H1 (cell line): Measurements from ENCODE around the gene GPR176. TPM values are rescaled to one million over a fixed set of nuclear protein-coding genes. Genes with fewer than 3 reads are reported as not detected.
A peak's percentile ranks its signal among the peaks of the same experiment; 100 is the strongest.

Experiments
- ASH2L ChIP-seq: fragments of 200-600, 300-600 bp; sonication (generic); IDR thresholded peaks from one replicate; pipeline ENCODE4 v1.7.1; 2017; ENCODE audit warnings: low read length
- BCL11A ChIP-seq, 2 experiments: IDR thresholded peaks; one replicate each; pipeline ENCODE4 v1.6.1; 2011; ENCODE audit warnings: low read depth in 2 of 2, low read length in 2 of 2, mild to moderate bottlenecking in 2 of 2
- BRCA1 ChIP-seq: IDR thresholded peaks from 2 replicates; pipeline ENCODE4 v1.6.1; 2012; ENCODE audit warnings: low read depth, low read length, improper control_type of control experiment
- CBX8 ChIP-seq: fragments of 300-800, 300-1000 bp; sonication (generic); IDR thresholded peaks from 2 replicates; pipeline ENCODE4 v1.7.1; 2016; ENCODE audit warnings: low read depth, low read length, borderline replicate concordance
- CHD1 ChIP-seq: IDR thresholded peaks from 2 replicates; pipeline ENCODE4 v1.6.1; 2012; ENCODE audit warnings: low read depth, low read length, improper control_type of control experiment
- CHD2 ChIP-seq: IDR thresholded peaks from 2 replicates; pipeline ENCODE4 v1.6.1; 2012; ENCODE audit warnings: low read length, improper control_type of control experiment
- CREB1 ChIP-seq: IDR thresholded peaks from 2 replicates; pipeline ENCODE4 v1.6.1; 2012; ENCODE audit warnings: inconsistent platforms
- CTBP2 ChIP-seq: IDR thresholded peaks from 2 replicates; pipeline ENCODE4 v1.7.0; 2011; ENCODE audit warnings: borderline replicate concordance, mild to moderate bottlenecking, moderate library complexity, mixed read lengths, low read length; ENCODE audit not compliant: insufficient read depth, insufficient read length
- KDM4A ChIP-seq: IDR thresholded peaks from one replicate; pipeline ENCODE4 v1.7.1; 2012; ENCODE audit warnings: low read depth, mild to moderate bottlenecking, moderate library complexity, low read length, inconsistent platforms; ENCODE audit not compliant: severe bottlenecking
- PHF8 ChIP-seq: fragments of 200-600 bp; sonication (generic); conservative IDR thresholded peaks from 2 replicates; pipeline ENCODE4 v1.7.1; 2012; ENCODE audit warnings: low read depth, mild to moderate bottlenecking, inconsistent platforms, low read length, moderate library complexity
- POLR2A ChIP-seq, 2 experiments: IDR thresholded peaks; 1 replicate in 1 of 2; 2 replicates in 1 of 2; pipeline ENCODE4 v1.6.1; 2011; ENCODE audit warnings: low read depth in 2 of 2, low read length in 2 of 2, mild to moderate bottlenecking in 2 of 2; ENCODE audit errors: control extremely low read depth in 1 of 2
- RAD21 ChIP-seq, 2 experiments: IDR thresholded peaks in 1 of 2; conservative IDR thresholded peaks in 1 of 2; 2 replicates each; pipeline ENCODE4 v1.6.1; 2011; ENCODE audit warnings: low read depth in 2 of 2, low read length in 2 of 2, improper control_type of control experiment in 1 of 2, inconsistent platforms in 1 of 2, mild to moderate bottlenecking in 1 of 2, moderate library complexity in 1 of 2
- RBBP5 ChIP-seq: IDR thresholded peaks from 2 replicates; pipeline ENCODE4 v1.7.1; 2012; ENCODE audit warnings: low read depth, mild to moderate bottlenecking, inconsistent platforms, low read length, moderate library complexity, borderline replicate concordance
- RFX5 ChIP-seq: IDR thresholded peaks from 2 replicates; pipeline ENCODE4 v1.6.1; 2011; ENCODE audit warnings: low read depth, low read length, improper control_type of control experiment, borderline replicate concordance
- SIN3A ChIP-seq, 2 experiments: IDR thresholded peaks in 1 of 2; conservative IDR thresholded peaks in 1 of 2; 2 replicates each; pipeline ENCODE4 v1.6.1; 2011 to 2012; ENCODE audit warnings: low read length in 2 of 2, improper control_type of control experiment in 1 of 2, low read depth in 1 of 2, mild to moderate bottlenecking in 1 of 2
- SIX5 ChIP-seq: IDR thresholded peaks from 2 replicates; pipeline ENCODE4 v1.6.1; 2011; ENCODE audit warnings: mild to moderate bottlenecking, low read depth, low read length
- SP2 ChIP-seq: IDR thresholded peaks from 2 replicates; pipeline ENCODE4 v1.6.1; 2012; ENCODE audit warnings: mild to moderate bottlenecking, low read length, inconsistent platforms
- SP4 ChIP-seq: IDR thresholded peaks from 2 replicates; pipeline ENCODE4 v1.6.1; 2012; ENCODE audit warnings: low read length, inconsistent platforms
- SUZ12 ChIP-seq: fragments of 200-600 bp; sonication (generic); IDR thresholded peaks from 2 replicates; pipeline ENCODE4 v1.6.1; 2012; ENCODE audit warnings: mild to moderate bottlenecking, inconsistent platforms, low read length, moderate library complexity, mixed read lengths
- TAF1 ChIP-seq: IDR thresholded peaks from 2 replicates; pipeline ENCODE4 v1.6.1; 2011; ENCODE audit warnings: mild to moderate bottlenecking, low read depth, low read length
- TBP ChIP-seq: IDR thresholded peaks from 2 replicates; pipeline ENCODE4 v1.6.1; 2011; ENCODE audit warnings: low read depth, low read length, improper control_type of control experiment
- TEAD4 ChIP-seq: IDR thresholded peaks from 2 replicates; pipeline ENCODE4 v1.6.1; 2012; ENCODE audit warnings: low read depth, low read length, inconsistent platforms, mixed read lengths
- polyA plus RNA-seq, 7 experiments: library from polyadenylated mRNA; depleted of rRNA in 3 of 7; stranded (reverse) in 5 of 7; unstranded in 2 of 7; fragments of >200 nt in 5 of 7; fragments of 200-250 nt in 2 of 7; gene quantifications; 1 replicate in 5 of 7; 2 replicates in 1 of 7; 4 replicates in 1 of 7; pipeline versions ENCODE4 v1.2.1 to v1.2.3, GENCODE V29; 2011 to 2013; ENCODE audit warnings: missing spikeins in 2 of 7, mixed read lengths in 2 of 7
- total RNA-seq: library from RNA; stranded (reverse); fragmentation: NEBNext Ultra II Directional; extraction: Animal tissue kit (Norgen Biotek cat#: 25700); gene quantifications from 2 replicates; pipeline ENCODE4 v1.2.1, GENCODE V29; 2021

The GPR176 gene
- total and polyA plus RNA-seq, 2 of the 8 experiments (the other 6 are each of a cell fraction or from before 2014, with no cell fraction given) = 190 to 281 TPM

- TF ChIP-seq KDM4A (no peak), CBX8 (no peak), TBP (peak; percentile 73), SP2 (no peak), BCL11A (IDR thresholded peaks at IDR 0.05; ENCODE audit: low read depth in 2 of 2, low read length in 2 of 2) (no peak), CHD2 (peak; percentile 100), CHD1 (peak; percentile 83), PHF8 (peak; percentile 62), SIN3A (conservative IDR thresholded peaks at IDR 0.05 in 1 of 2, IDR thresholded peaks at IDR 0.05 in 1 of 2; ENCODE audit: low read depth in 1 of 2, low read length in 2 of 2) (peak; percentile 81 to 95; a peak in 3 of 4 replicates), RBBP5 (peak; percentile 87), RAD21 (IDR thresholded peaks at IDR 0.05 in 1 of 2, conservative IDR thresholded peaks at IDR 0.05 in 1 of 2; ENCODE audit: low read depth in 2 of 2, low read length in 2 of 2) (no peak), POLR2A (IDR thresholded peaks at IDR 0.05; ENCODE audit: control extremely low read depth in 1 of 2, low read depth in 2 of 2, low read length in 2 of 2) (peak in 1 of 2 experiments; percentile 80; a peak in 2 of 3 replicates), SUZ12 (no peak), TEAD4 (no peak), CREB1 (no peak; the same call in 1 of the 2 replicates), SIX5 (no peak; the same call in 1 of the 2 replicates), CTBP2 (no peak), BRCA1 (peak; percentile 97), ASH2L (peak; percentile 68), RFX5 (peak; percentile 46; the same call in 1 of the 2 replicates), TAF1 (peak; percentile 84), SP4 (0 out of 2 replicates have a peak, but pooled peaks have one; percentile 38)
Observed at GRCh38 chr15:39782441-39783138, 137.5 kb downstream of the GPR176 start, which contains the start of gene FSIP1 (continued).
